GM19463 (cell line): ENCODE data around the gene LRMDA.

Source experiments
- ATAC-seq: cut with Tn5 transposase; IDR thresholded peaks from one replicate; pipeline ENCODE4 v1.9.1; 2021; ENCODE audit warnings: mild to moderate bottlenecking, moderate library complexity; ENCODE audit not compliant: unreplicated experiment

The LRMDA gene

DNA sequence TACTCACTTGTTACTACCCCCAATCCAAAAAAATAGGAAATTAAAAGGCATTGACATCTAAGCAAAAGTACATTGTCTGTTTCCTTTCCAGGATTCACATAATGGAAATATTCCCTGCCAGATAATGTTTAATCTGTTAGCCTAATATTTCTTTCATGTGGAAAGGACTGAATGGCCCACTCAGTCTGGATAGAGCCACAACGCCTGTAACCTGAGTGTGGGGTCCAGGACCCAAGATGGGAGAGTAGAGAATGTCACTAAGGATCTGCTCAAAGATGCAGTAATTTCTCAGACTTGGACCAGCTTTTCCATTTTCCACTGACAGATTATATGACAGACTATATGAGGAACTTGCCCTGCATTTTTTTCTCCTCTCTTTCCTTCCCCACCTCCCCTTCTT lies 1117.3 kb downstream of the LRMDA start:
- ATAC-seq, result no peak

DNA sequence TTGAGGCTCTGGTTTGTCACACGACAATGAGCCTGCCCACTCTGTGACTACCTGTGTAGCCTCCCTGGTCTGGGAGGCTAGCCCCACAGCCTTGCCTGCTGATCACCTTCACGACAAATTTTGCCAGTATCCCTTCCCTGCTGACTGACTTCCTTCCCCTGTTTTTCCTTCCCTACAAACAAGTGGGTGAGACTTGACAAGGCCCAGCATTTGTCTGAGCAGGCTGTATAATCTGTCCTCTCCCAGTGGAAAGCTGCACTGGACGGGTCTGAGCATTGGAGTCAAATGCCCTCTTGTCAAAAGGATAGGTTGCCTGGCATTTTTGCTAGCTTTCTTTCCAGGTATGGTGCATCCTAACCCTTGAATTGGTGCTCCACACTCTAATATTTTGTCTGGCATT lies 1117.7 kb downstream of the LRMDA start:
- ATAC-seq, result no peak

DNA sequence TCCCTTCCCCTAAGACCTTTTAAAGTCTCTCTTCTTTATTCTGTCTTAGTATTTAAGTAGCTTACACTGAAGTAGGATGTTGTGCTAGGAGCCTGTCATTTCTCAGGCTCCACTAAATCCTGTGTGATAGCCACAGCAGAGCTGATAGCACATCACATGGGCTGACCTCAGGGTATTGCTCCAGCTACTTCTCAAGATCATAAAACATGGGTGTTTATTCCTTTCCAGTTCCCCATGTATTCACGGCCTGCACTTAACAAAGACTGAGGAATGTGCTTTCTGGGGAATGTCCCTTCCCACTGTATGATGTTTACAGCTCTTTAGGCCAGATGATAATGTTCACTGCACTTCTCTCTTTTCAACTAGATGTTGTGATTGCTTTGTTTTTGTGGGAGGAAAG lies 1119.4 kb downstream of the LRMDA start:
- ATAC-seq, result no peak

DNA sequence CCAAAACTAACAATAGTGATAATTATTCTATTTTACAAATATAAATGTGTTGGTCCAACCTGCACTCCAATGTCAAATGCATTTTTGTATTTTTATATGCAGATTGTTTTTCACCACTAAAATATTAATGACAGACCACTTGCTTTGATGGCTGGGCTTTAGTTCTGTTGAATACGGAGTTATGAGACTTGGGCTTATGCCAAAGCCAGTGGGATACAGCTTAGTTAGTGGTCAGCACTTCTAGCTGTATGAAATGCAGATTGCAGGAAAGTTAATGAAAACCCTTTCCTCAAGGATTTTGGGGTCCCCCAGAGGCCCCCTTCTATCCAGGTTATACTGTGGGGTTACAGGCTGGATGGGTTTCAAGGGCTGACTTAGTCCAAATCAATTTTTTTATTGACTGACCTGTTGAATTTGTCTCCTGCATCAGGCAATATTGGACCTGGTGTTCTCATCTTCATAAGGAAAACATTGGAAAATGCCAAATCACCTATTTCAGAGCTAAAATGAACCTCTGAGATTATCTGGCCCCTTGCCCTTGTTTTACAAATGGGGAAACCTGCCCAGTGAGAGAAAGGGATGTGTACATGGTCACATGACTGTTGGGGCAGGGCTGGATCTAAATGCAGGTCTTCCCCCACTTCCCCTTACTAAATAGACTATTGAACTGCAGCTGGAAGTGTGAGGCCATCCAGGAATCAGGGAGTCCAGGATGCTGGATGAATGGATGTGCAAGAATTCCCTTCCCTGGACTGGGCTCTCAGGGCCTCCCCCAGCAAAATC lies 1120.9 kb downstream of the LRMDA start:
- ATAC-seq, result no peak

DNA sequence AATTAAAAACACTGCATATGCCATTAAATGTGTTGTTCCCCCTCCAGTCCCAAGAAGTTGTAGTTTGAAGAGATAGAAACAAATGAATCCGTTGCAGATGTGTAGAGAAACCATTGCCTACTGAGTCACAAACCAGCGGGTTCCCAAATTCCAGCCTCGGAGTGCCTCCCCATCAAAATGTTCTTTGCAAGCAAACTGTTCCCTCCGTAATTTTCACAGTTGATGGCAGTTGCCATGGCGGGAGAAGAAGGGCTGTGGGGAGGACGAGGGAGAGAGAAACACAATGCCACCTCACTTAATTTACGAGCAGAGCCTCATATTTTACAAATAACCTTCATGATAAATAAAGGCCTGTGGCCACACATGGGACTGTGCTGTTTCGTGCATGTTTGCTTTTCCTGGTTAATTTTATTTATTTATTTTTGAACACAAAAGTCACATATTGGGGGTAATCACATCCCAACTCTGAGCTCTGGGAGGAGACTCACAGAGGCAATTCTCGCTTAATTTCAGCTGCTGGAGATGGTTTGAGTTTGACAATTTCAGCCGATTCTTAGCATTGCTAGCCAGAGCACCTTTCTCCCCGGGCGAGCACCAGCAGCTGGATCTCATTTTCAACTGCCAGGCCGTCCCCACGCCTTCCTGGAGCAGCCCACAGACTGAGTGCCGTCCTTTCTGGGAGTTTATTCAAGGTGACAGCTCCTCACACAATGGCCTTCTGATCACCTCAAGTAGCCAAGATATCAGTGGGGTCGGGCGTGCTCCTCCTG lies 1122.0 kb downstream of the LRMDA start:
- ATAC-seq, result no peak

DNA sequence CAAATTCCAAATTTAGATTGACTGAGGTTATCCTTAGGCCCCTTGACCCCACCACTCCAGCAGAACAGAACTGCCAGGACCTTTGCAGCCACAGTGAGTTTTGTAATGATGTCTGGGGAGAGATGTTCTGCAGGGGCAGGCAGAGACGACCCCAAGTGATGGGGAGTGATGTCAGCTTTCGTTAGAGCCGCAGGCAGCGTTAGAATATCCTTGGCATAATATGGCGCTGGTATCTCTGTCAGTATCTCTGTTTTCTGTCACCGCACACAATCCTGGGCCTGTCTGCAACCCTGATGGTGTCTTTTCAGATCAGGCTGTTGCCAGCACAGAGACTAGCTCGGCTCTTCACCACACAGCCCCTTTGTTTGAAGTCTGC lies 1122.6 kb downstream of the LRMDA start:
- no peak for ATAC-seq

DNA sequence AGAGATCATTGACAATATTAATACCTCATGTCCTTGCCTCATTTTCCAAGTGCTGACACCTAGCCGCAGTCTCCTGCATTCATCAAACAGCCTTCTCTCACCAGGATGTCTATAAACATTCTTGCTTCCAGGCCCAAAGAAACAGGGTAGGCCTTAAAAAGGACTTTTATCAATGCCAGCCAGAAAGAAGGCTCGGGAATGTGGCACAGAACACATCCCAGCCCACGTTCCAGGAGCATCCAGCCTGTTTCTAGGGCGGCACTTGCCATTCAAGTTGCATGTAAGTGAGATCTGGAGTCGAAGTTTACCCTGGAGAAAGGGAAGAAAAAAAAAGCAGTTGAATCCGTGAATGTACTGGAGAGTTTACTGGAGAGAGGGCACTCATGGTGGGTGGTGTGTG lies 1123.1 kb downstream of the LRMDA start:
- ATAC-seq, result no peak

DNA sequence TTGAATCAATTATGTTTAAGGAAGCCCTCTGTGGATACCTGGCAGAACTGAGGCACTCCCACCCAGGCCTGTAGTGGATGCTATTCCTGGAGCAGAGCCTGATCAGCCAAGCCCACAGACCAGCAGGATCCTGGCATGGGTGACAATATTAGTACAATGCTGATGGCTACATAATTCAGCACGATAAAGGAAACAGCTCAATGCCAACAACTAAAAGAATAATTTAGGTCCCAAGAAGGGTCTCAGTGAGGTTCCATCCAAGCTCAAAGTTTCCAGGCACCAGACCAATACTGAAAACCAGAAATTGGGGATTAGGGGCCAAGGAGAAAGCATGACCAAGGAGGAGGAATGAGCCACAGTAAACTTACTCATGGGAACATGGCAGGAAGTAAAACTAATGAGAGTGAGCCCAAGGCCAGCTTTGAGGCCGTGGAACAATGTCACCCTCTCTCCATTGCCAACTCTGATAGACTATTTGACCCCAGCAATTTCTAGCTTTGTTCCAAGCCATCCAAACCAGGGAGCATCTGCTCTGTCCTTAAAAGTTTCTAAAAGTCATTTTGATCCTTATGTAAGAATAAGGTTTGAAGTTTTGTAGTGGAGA lies 1123.7 kb downstream of the LRMDA start:
- no peak for ATAC-seq

DNA sequence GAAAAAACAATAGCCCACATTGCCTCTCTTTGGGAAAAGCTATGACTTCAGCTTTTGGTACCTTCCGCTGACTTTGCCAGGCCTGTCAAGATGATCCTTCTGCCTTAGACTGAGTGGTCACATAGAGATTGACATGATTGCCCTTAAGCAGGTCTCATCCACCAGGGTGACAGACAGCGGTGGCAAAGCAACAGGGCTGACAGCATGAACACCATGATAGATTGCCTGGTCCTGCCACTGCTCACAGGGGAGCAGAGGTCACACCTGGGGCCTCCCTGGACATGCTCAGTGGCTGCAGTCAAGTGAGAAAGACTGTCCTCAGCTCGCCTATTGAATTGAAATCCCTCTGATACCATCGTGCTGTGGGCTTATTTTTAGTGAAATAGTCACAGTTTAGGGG lies 1125.9 kb downstream of the LRMDA start:
- ATAC-seq, result no peak

DNA sequence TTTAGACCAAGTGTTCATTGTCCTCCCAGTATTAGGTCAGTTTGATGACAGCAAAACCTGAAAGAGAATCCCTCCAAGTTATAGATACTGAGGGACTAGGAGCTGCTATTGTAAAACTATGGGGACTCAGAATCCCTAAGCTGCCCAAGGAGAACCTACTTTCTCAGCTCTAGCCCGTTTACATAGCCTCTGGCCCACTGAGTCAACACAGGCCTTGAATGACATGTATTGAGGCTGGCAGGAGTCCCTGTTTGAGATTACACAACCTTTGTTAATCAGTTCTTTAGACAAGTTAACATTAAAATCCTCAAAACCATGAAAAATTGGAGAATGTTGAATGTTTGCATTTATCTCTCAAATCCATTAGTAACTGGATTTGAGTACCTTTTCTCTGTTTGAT lies 1127.2 kb downstream of the LRMDA start:
- ATAC-seq, result no peak

DNA sequence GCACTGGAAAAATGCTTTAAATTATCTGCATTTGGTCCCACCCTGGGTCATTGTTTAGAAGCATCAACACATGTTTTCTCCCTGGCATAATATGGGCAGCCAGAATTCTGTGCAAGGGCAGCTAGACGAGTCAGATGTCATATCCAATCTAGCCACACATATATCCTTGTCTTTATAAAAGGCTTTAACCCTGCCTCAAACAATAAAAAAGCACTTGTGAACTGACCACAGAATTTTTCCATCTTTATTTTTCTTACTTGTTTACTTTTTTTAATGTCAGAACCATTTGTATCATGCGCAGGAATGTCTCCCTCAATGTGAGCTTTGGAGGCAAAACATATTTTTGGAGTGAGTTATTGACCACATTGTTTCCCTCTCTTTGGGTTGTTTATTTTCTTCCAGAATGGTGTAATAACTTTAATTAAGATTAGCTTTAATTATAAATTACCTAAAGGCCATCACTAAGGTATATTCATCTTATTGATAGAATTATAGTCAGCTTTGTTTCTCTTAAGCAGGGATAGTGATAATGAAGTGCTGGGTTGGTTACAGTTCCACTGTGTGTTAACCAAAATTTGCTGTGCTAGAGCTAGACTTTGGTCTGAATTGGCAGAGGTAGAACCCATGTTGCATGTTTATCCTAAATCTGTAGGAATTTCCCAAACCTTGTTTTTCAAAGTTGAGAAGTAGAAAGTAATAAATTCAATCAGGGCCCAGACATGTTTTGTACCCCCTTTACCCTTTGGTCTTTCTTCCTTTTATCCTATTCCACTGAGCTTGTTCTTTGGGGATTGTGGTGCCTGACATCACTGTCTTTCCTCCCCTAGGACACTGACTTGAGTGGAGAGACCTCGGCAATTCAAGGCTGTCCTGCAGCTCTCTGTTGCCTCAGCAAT lies 1127.8 kb downstream of the LRMDA start:
- no peak for ATAC-seq

DNA sequence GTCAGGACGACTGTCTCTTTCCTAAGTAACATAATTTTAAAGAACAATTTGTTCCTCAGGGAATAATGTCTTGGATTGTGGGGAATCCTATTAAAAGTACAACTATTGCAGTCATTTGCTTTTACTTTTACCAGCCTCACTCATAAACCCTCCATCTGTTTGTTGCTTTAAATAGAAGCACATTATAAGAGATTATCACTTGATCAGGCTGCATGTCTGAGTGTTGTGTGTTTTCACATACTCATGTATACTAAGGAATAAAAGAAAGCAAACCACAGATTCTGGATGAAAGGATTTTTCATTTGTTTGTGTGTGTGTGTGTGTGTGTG lies 1128.4 kb downstream of the LRMDA start:
- no peak for ATAC-seq

DNA sequence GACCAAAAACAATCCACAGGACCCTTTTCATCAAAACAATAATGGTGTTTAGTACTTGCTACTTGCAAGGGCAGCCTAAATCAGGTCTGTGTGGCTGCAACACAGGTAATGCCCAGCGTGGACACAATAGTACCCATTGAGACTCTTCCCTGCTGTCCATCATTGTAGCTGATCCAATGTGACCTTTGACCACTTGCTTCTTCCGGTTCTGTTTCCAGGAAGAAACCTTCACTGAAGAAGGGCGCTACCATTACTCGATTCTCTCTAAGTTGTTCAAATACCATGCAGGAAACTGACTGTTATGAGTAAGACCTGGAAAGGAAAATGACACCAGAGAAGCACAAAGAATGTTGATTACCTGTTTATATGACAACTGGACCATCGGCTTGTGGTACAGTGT lies 1128.9 kb downstream of the LRMDA start:
- no peak for ATAC-seq

DNA sequence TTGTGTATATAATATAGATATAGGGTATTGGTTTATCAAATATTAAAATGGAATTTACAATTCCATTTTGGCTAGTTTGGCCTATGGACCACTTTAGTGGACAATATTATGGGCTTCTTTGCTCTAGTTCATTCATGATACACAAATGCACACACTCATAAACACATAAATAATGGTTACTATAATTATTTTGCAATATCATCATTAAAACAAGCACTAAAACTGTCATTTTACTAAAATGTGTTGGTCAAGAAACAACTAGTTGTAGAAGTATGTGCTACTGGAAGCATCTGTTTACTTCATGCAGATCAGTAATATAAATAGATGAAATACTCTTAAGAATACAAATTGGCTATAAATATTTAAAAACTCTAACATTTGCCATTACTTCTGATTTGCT lies 1131.9 kb downstream of the LRMDA start:
- no peak for ATAC-seq

DNA sequence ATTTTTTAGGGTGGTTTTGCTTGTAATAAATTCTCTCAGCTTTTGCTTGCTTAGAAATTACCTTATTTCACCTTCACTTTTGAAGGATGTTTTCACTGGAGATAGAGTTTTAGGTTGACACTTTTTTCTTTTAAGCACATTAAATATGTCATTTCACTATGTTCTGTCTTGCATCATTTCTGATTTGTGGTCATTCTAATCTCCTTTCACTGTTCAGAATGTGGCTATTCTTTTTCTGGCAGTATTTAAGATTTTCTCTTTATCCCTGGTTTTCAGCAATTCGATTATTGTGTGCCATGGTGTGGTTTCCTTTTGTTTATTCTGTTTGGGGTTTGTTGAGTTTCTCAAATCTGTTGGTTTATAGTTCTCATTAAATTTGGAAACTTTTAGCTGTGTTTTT lies 1140.6 kb downstream of the LRMDA start:
- ATAC-seq, result no peak

DNA sequence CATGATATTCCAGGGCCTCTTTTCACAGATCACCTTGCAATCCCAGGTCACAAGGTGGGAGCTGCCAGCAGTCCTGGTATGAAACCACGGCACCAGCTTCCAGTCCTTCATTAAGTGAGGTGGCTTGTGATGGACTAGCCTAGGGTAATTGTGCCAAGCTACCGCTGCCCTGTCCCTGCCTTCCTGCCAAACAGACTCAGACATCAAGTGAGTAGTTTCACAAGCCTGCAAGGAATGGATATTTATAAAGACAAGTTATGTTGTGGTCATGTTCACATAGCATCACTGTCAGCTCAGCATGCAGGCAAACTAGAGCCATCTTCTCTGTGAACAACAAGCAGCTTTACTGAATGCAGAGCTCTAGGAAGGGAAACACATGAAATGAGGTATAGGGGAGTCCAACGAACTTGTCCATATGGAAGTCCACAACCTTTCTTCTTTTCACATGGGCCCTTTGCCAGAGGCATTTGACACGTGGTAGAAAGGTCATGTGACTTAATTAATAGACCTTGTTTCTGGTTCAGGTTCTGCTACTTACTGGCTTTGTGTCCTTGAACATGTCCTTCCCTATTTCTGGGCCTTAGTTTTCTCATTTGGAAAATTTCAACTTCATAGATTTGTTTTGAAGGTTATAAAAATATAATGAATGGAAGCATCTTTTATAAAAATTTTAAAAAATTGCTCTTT lies 1145.0 kb downstream of the LRMDA start:
- no peak for ATAC-seq

DNA sequence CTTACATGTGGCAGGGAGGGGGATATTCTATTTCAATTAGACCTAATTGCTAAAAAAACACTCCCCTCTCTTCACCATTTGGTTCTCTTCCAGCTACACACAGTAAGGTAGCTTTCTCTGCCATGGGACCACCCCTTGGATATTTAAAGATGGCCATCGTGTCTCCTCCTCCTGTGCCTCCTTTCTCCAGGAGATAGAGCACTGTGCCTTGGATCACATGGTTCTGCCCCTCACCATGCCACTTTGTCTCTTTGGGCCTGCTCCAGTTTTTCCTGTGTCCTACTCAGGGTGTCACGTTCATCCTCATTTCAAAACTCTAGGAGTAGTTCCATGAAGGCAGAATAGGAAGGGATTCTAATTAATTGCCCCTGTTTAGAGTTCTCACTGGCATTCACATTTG lies 1146.0 kb downstream of the LRMDA start:
- ATAC-seq, result no peak

DNA sequence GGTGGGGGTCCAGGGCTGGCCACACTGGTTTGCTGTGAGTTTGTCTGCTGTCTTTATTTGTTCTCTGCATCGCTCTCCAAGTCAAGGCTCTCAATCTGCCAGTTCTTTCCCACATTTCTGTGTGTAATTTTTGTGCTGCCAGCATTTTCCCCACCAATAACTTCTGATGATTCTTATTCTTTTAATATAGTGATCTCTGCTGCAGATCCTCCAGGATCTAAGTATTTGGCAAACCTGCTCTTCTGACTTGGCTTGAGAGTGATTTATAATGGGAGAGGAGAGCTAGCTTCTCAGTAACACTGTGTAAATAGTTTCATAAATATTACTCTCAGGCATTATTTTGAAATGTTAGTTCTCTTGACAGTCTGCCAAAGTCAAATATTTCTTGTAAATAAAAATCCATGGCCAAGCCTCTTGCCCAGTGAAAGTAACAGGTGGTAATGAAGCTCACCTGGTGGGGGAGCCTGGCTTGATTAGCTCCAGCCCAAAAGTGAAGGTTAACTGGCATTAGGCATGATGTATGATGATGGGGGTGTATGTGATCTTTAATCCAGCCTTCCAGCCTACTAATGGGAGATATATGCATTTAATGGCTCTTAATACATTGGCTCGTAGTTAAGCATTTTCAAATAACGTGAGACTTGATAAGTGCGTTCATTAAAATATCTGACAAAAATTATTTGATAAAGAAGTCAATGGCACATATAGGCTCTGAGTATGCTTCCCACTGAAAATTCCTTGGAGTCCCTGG lies 1150.3 kb downstream of the LRMDA start:
- ATAC-seq, result no peak

DNA sequence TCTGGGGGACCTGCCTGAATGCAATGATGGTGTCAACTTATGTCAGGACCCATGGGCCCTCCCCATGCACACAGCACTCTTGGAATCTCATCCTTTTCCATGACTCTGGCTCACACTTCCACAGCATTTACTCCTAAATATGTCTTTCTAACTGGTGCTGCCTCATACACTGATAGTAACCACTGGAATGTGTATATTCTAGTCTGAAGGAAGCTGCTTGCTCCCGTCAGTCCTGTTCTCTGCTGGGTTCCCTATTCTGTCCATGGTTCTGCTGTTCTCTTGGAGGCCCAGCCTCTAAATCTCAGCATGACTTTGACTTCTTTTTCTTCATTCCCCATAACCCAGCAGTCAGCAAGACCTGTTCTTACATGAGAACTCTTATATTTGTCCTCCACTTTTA lies 1151.1 kb downstream of the LRMDA start:
- ATAC-seq, result no peak

DNA sequence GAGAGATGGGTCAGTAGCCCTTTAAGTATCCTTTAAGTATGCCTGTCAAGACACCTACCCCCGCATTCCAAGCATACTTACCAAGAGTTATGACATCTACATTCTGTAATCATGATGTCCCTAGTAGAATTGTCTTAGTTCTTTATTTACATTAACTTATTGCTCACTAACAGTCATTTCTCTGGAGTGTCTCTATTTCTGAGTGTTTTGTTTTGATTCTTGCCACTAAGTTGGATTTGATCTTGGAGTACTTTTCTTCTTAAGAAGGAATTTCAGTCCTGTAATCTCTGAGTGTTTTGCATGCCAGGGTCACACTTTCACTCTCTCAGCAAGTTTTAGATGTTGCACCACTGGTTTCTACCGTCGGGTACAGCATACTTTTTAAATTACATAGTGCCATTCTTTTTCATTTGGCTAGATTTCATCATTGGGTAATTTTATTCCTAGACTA lies 1152.3 kb downstream of the LRMDA start:
- no peak for ATAC-seq
